Tibial nerve (tissue), 4 donors: ENCODE measurements around the gene DYNC1H1.

ENCODE experiments used
- CTCF ChIP-seq, 5 experiments: fragments of 200-600 bp in 3 of 5; fragments of 450-650 bp in 2 of 5; sonication (generic) in 3 of 5; IDR thresholded peaks; one replicate each; pipeline ENCODE4 v1.5.1; 2016 to 2019; ENCODE audit warnings: antibody characterized with exemption in 5 of 5, mild to moderate bottlenecking in 3 of 5, moderate library complexity in 2 of 5
- EP300 ChIP-seq, 2 donors: sonication (generic); formaldehyde crosslinking; IDR thresholded peaks; one replicate each; pipeline ENCODE4 v1.6.1; 2017; ENCODE audit warnings: antibody characterized with exemption in 2 of 2, mild to moderate bottlenecking in 1 of 2
- POLR2A ChIP-seq, 2 donors: fragments of 450-650 bp; IDR thresholded peaks; one replicate each; pipeline ENCODE4 v1.6.1; 2017; ENCODE audit warnings: antibody characterized with exemption in 2 of 2, mild to moderate bottlenecking in 2 of 2, moderate library complexity in 2 of 2

- TF ChIP-seq POLR2A (IDR thresholded peaks at IDR 0.05) (no peak), CTCF (IDR thresholded peaks at IDR 0.05) (no peak), EP300 (IDR thresholded peaks at IDR 0.05) (no peak)
These were observed 129.7 kb downstream of the DYNC1H1 start for GRCh38 chr14:102094101-102094500.
